SW480 (cell line): ENCODE results near the gene CNN2.

Experiments
- DNase-seq: peaks from one replicate; pipeline ENCODE4 v3.0.0-alpha.2; 2016; ENCODE audit warnings: low spot score

The CNN2 gene

DNA sequence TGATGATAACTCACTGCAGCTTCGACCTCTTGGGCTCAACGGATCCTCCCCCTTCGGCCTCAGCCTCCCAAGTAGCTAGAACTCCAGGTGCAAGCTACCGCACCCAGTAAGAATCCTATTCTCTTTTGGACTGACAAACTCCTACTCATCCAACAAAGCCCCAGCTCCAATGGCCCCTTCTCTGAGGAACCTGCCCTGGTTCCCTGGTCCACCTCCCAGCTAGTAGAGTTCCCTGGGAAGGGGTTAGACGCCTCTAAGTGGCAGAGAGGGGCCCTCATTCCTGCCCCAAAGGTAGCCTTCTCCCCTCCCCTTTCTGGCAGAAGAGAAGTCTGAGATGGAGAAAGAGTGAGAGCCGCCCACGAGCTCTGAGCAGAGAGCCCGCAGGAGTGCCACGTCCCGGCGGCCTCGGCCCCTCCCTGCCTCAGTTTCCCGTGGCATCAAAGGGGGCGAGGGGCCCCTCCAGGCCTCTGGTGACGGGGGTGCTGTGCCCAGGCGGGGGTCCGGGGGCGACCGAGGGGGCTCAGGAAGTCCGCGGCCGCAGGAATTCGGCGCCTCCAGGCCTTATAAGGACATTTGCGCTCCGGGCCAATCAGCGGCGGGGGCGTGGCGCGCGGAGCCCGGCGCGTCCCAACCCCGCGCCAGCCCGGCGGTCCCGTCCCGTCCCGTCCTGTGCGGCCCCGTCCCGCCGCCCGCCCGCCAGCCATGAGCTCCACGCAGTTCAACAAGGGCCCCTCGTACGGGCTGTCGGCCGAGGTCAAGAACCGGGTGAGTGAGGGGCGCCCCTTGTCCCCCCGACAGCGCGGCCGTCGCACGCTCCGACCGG, at the start of gene CNN2:
Gene CNN2, plus strand, starts transcription at position 649 of the 823 bp plus-strand sequence. Its CDS starts 54 bp downstream, at position 703.
- peak; percentile 59 for DNase-seq

DNA sequence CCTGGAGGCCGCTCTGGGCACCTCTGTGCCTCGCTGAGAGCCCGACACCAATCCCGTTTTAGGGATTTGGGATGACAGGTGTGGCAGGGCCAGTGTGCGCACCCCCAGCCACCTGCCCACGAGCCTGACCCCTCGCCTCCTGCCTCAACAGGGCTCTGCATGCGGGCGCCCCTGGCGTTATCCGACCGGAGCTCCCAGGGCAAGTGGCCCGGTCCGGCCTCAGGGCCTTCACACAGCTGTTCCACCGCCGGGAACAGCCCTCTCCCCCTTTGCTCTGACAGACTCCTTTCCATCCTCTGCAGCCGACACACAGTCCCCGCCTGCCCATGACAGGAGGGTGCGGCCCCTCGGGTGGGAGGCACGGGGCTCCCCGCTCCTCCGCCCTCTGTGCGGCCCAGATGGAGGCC, 49.3 kb upstream of the CNN2 start:
- no peak for DNase-seq

DNA sequence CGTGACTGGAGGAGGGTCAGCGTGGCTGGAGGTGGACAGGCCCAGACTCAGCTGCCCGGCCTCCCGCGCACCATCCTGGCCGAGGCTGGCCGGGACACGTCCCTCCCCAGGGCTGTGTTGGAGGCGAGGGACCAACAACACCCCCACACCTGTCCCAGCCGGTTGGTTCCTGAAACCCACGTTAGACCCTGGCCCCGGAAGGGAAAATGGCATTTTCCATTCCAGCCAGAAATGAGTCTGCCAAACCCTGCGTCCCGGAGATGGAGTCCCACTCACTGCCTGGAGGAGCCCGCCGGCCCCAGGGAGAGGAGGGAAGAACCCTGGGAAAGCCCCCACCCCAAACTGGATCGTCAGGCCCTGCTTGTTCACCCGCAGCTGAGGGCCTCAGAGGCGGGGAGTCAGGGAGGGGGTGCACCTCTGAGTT, 47.1 kb upstream of the CNN2 start:
- DNase-seq = no peak

DNA sequence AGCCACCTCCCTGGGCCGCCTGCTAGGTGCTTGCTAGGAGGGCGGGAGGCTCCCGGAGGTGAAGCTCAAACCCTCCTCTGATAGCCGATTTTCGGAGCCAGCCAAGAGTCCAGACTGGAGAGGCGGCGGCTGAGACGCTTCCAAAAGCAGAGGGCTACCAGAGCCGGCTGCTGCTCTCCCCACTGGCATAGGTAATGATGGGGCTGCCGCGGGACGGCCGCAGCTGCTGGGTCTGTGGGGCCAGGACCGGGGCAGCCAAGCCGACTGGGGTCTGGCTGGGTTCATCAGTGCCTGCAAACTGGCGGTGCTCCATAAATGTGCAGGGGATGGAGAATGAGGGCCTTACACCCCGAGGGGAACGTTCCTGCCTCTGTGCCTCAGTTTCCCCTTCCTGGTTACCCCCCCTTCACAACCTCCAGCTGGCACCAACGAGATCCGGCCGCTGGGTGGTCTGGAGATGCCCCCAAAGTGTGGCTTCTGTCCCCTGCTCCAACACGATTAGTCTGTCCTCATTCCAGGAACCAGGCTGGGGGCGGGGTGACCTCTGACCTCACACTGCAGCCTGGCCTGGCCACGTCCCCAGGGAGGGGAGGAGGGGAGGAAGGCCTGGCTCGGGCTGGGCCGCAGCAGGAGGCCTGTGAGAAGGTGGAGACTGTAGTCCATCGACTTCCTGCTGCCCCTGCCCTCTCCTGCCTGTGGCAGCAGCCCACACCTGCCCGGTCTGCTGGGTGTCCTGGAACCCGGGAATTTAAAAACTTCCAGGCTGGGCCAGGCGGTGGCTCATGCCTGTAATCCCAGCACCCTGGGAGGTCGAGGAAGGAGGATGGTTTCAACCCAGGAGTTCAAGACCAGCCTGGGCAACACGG, 46.0 kb upstream of the CNN2 start:
- DNase-seq = no peak

DNA sequence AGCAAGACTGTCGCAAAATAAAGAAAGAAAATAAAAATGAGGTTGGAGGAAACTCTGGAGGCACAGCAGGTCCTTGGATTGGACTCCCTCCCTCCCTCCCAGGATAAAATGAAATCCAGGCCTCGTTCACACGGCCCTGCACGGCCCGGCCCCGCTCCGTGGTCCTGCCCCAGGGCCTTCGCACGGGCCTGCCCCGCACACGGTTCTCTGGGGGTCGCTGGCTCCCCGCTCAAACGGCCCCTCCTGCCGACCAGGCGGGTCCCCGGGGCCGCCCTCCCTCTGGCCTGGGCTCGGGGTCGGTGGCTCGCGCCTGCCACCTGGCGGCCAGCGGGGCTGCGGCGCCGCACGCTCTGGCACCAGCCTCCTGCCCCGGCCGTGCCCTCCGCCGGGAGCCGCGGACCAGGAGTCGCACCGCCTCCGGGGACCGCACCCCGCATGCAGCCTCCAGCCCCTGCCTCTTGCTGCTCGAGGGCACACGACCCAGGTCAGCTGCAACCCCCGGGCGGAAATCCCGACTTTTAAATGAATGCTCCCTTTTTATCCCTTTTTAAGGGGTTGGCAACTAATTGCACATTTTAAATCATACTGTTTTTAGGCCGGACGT, 43.7 kb upstream of the CNN2 start:
- DNase-seq = no peak

DNA sequence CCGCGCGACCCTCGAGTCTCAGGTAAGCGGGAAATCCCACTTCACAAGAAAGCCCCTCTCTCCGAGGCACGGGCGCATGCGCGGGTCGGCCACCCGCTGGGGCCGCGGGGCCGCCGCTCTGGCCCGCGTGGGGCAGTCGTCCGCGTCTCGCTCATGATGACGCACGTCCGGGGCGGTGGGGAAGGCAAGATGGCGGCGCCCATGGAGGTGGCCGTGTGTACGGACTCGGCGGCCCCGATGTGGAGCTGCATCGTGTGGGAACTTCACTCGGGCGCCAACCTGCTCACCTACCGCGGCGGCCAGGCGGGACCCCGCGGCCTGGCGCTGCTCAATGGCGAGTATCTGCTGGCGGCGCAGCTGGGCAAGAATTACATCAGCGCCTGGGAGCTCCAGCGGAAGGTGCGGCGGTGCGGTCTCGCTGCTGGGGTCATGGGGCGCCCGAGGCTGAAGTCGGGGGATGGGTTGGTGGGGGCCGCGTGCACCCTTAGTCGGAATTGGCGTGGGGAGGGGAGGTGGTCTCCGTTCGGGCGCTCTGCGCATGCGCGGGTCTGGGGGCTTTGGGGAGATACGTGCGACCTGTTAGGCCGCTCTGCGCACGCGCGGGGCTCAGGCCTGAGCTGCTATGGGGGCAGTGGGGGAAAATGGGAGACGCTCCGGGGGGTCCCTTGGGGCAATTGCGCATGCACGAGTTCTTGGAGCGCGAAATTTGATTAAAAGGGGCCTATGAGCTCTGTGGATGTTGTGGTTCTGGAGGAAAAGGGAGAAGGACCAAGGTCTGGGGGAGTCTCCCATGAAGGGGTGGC, 42.0 kb upstream of the CNN2 start, which contains the start of gene WDR18:
Gene WDR18, plus strand, starts transcription at position 181 of the 803 bp plus-strand sequence. Its CDS starts 9 bp downstream, at position 190.
- DNase-seq = peak; percentile 70

DNA sequence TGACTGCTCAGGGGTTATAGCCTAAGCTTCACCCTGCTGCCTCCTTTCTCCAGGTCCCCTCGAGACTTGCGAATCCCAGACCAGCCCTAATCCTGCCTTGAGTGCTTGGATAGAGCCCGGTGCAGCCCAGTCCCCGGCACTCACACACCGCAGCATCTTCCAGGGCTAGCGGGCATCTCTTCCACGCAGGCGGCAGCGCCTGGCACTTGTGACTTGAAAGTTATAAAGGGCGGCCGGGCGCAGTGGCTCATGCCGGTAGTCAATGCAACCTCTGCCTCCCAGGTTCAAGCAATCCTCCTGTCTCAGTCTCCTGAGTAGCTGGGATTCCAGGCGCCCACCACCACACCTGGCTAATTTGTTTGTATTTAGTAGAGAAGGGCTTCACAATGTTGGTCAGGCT, 40.3 kb upstream of the CNN2 start:
- DNase-seq = no peak

DNA sequence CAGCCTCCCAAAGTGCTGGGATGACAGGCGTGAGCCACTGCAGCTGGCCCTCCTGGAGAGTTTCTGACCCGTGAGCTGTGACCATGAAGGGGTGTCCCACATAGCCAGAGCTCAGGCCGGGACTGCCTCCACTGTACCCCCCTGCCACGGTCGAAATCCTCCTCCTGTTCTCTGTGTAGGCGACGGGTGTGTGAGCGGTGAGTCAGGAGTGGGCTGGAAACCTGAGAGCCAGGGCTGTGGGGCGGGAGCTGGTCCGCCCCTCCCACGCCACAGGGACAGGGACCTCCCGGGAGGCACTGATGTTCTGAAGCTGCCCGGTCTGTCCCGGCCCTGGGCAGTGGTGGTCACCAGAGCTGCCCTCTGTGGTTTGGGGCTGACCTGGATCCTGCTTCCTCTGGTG, 38.3 kb upstream of the CNN2 start:
- no peak for DNase-seq

DNA sequence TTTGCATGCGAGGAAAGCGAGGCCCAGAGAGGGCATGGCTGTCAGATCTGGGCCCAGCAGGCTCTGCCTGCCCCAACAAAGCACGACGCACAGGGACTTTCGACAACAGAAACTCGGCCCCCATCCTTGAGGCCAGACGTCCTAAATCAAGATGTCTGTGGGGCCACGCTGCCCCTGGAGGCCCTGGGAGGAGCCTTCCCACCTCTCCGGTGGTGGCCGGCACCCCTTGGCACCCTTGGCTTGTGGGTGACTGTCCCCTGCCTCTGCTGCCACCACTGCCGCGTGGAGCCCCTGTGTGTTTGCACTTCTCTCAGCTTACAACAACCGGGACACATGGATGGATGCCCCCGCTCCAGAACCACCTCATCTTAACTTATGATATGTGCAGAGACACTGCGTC, 37.9 kb upstream of the CNN2 start:
- DNase-seq = no peak

DNA sequence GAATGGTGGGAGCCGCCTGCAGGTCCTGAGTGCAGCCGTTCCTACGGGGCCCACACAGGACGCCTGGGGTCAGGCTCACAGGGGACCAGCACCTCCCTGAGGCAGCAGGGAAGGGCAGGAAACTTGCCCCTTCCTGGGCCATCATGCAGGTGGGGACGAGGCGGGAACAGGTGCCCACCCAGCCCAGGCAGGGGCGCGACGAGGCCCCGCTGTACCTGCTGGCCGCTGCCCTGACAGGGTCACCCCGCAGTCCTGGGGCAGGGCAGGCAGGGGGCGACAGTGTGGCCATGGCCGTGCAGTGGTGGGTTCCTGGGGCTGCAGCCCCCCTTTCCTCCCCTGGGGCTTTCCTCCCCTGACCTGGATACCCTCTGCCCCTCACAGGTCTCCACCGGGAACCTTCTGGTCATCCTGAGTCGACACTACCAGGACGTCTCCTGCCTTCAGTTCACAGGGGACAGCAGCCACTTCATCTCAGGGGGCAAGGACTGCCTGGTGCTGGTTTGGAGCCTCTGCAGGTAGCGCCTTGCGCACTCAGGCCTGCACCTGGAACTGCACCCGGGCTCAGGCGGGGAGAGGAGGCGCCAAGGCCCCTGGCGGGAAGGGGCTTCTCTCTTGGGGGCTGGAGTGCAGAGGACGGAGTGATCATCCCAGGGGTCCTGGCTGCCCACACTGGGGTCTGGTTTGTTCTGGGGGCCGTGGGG, 36.9 kb upstream of the CNN2 start:
- no peak for DNase-seq

DNA sequence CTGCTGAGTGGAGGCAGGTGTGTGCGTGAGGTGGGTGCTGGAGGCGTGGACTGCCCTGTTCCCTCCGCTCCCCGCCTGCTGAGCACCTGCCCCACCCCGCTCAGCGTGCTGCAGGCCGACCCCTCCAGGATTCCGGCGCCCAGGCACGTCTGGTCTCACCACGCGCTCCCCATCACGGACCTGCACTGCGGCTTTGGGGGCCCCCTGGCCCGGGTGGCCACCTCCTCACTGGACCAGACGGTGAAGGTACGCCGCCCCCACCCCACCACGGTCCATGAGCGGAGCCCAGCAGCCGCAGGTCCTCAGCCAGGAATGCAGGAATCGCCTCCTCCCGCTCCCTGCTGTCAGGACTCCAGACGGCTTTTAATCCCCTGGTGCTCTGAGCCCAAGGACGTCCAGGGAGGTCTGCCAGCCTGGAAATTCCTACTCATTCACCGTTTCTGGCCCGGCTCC, 36.3 kb upstream of the CNN2 start:
- no peak for DNase-seq

DNA sequence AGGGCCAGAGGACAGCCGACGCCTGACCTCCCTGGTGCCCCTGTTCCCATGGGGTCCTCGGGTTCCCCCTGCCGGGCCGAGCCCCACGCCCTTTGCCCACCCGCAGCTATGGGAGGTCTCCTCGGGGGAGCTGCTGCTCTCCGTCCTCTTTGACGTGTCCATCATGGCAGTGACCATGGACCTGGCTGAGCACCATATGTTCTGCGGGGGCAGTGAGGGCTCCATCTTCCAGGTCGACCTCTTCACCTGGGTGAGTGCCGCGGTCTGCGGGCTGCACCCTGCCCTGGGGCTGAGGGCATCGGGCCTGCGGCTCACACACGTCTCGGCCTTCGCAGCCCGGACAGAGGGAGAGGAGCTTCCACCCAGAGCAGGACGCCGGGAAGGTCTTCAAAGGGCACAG, 35.7 kb upstream of the CNN2 start:
- no peak for DNase-seq

DNA sequence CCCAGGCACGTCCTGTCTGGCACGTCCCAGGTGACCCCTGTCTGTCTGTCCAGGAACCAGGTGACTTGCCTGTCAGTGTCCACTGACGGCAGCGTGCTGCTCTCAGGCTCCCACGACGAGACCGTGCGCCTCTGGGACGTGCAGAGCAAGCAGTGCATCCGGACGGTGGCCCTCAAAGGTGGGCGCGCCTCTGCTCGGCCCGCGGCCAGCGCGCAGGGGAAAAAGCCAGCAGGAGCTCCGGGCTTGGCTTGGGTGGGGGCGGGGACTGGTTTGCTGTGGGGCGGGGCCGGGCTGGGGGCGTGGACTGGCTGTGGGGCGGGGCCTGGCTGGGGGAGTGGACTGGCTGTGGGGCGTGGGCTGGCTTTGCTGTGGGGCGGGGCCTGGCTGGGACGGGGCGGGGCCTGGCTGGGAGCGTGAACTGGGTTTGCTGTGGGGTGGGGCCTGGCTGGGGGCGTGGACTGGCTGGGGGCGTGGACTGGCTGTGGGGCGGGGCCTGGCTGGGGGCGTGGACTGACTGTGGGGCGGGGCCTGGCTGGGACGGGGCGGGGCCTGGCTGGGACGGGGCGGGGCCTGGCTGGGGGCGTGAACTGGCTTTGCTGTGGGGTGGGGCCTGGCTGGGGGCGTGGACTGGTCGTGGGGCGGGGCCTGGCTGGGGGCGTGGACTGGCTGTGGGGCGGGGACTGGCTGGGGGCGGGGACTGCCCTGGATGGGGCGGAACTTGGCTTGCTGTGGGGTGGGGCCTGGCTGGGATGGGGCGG, 35.1 kb upstream of the CNN2 start:
- DNase-seq = no peak

DNA sequence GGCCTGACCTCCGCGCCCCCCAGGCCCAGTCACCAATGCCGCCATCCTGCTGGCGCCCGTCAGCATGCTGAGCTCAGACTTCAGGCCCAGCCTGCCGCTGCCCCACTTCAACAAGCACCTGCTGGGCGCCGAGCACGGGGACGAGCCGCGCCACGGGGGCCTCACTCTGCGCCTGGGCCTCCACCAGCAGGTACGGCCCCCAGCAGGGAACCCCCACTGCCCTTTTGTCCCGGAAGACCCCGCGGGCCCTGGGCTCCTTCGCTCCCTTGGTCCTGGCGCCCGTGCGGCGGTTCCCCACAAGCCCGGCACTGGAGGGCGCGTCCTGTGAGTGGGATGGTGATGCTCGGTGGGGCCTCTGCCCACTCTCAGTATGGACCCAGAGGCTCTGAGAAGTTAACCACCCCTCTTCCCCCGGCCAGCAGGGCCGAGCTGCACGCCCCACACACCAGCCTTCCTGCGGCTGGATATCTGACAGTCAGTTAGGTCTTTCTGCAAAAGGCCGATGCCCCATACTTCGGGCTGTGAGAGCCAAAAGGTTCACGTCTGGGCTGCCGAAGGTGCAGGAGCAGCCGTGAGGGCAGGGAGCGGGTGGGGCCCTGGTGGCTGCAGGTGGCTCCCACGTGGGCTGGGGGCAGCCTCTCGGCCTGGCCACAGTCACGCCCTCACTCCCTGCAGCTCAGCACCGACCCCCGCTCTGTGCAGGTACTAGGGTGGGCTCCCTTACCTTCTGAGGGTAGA, 34.3 kb upstream of the CNN2 start:
- DNase-seq = no peak

DNA sequence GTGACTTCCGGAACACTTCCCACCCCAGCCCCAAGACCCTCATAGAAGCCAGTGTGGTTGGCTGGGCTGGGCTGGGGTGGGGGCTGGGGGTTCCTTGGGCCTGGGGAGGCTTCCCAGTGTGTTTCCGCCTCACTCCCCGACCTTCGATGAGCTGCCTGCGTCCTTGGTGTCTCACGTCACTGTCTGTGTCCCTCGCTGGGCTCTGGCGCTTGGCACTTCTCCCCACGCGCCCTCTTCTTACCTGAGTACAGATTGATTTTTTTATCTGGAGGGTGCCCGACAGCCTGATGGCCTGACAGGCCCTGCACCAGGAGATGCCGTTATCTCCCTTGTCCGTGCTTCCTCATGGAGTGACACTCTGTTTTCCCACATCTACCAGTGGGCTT, 33.7 kb upstream of the CNN2 start:
- DNase-seq = no peak

DNA sequence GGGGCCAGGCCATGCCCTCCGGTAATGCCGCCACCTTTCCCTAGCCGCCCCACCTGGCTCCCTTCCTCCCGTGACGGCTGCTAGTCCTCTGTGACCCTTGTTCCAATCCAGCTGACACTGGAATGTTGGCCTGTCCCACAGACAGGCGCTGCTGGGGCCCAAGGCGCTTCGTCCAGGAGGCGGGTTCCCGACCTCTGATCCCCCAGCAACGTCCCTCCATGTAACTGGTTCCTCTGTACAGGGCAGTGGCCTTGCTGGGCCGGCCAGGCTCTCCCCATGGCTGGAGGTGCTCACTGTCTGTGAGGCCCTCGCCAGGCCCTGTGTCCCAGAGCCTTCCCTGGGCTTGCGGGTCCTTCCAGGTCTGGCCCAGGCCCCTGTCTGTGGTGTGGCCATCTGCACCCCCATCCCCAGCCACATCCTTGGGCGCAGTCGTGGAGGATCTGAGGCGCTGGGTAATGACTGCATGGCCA, 33.0 kb upstream of the CNN2 start:
- DNase-seq = no peak

DNA sequence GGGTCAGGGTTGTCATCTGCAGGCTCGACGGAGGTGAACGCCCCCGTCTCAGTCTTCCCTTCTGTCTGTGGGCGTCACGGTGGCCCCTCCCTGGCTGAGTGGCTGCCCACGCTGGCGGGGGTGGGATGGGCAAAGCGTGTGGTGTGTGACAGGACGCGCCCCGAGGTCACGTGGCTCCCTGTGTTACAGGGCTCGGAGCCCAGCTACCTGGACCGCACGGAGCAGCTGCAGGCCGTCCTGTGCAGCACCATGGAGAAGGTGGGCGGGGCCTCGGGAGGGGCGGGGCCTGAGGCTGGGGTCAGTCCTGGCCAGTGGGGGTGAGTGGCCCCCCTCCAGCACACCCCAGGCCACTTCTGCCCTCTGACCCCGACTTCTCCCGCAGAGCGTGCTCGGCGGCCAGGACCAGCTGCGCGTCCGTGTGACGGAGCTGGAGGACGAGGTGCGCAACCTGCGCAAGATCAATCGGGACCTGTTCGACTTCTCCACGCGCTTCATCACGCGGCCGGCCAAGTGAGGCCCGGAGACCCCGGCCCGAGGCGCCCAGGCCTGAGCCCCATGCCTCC, 32.5 kb upstream of the CNN2 start:
- DNase-seq = no peak

DNA sequence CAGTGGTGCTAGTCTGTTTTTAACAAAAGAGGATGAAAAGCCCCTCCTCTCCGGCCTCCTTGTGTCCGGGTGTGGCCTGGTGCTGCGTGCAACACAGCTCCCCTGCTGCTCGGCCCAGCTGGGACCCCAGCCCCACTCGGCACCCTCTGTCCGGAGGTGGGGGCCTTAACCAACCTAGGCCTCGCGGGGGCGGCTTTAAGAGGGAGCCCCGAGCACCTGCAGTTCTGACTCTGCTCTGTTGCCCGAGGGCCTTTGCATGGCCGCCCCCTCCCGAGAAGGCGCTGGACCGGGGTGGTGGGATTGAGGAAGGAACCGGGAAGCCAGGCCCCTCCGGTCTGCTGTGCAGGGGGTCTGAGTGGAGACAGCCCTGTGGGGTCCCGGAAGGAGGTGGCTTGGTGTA, 31.9 kb upstream of the CNN2 start:
- DNase-seq = no peak
